ENCODE measurements around the gene KRR1.
"Not testable (repeated sequence)": the region's sequence is repeated elsewhere in the genome, so short reads cannot be mapped to it uniquely, and the experiment has no call there.

The KRR1 gene

DNA sequence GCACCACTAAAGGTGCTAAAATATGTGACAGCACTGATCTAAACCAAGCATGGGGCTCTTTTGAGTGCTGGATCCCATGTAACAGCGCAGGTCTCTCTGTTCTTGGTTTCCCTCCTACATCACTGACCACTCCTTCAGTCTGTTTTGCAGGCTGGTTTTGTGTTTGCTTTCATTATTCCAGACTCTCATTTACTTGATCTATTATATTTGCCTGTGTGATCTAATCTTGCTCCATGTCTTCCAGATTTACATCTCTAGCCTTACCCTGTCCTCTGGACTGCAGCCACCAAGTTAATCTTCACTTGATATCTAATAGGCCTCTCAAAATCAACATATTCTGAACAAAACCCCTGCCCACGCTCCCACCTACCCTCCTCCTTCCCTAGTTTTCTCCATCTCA lies 22.2 kb downstream of the KRR1 start:
- Histone ChIP-seq H3K4me1 (ENCODE audit: control insufficient read depth, insufficient read depth, low read length) (no peaks in the 10 kb centered on the region), H3K9me3 (ENCODE audit: control insufficient read depth, insufficient read depth, low read length) (no peaks in the 10 kb centered on the region), H3K36me3 (ENCODE audit: control insufficient read depth, insufficient read depth, low read length) (no peaks in the 10 kb centered on the region), H3K27ac (ENCODE audit: low read length) (no peak overlapping the region), H3K4me3 (ENCODE audit: low read length) (no peak overlapping the region), H3K27me3 (ENCODE audit: control insufficient read depth, insufficient read depth, low read length) (no peaks in the 10 kb centered on the region)
- DNase-seq (ENCODE audit: low read depth, low spot score), result no peak
- WGBS (ENCODE audit: insufficient coverage, insufficient read length), result no CpG with 5 or more reads among the region's 2 CpGs

GRCh38 chr12:75488553-75488952 lies 22.9 kb downstream of the KRR1 start:
- H3K4me3 ChIP-seq (ENCODE audit: low read length), result no peak overlapping the region
- DNase-seq (ENCODE audit: low read depth, low spot score), result peak; percentile 31
- no peaks in the 10 kb centered on the region for H3K4me1 ChIP-seq (ENCODE audit: control insufficient read depth, insufficient read depth, low read length)
- H3K9me3 ChIP-seq (ENCODE audit: control insufficient read depth, insufficient read depth, low read length), result no peaks in the 10 kb centered on the region
- H3K27ac ChIP-seq (ENCODE audit: low read length), result no peak overlapping the region
- H3K27me3 ChIP-seq (ENCODE audit: control insufficient read depth, insufficient read depth, low read length), result no peaks in the 10 kb centered on the region
- H3K36me3 ChIP-seq (ENCODE audit: control insufficient read depth, insufficient read depth, low read length), result no peaks in the 10 kb centered on the region

GRCh38 chr12:75487308-75487707 lies 24.1 kb downstream of the KRR1 start:
- no peaks in the 10 kb centered on the region for H3K27me3 ChIP-seq (ENCODE audit: control insufficient read depth, insufficient read depth, low read length)
- no peak for DNase-seq (ENCODE audit: low read depth, low spot score)
- no peaks in the 10 kb centered on the region for H3K36me3 ChIP-seq (ENCODE audit: control insufficient read depth, insufficient read depth, low read length)
- no peaks in the 10 kb centered on the region for H3K9me3 ChIP-seq (ENCODE audit: control insufficient read depth, insufficient read depth, low read length)
- no peak overlapping the region for H3K27ac ChIP-seq (ENCODE audit: low read length)
- WGBS (ENCODE audit: insufficient coverage, insufficient read length), result no CpG with 5 or more reads among the region's 4 CpGs
- H3K4me3 ChIP-seq (ENCODE audit: low read length), result no peak overlapping the region
- H3K4me1 ChIP-seq (ENCODE audit: control insufficient read depth, insufficient read depth, low read length), result no peaks in the 10 kb centered on the region

- H3K4me3 ChIP-seq (ENCODE audit: low read length); H3K27ac ChIP-seq (ENCODE audit: low read length); H3K27me3 ChIP-seq (ENCODE audit: control insufficient read depth, insufficient read depth, low read length); H3K9me3 ChIP-seq (ENCODE audit: control insufficient read depth, insufficient read depth, low read length); DNase-seq (ENCODE audit: low read depth, low spot score); H3K4me1 ChIP-seq (ENCODE audit: control insufficient read depth, insufficient read depth, low read length); H3K36me3 ChIP-seq (ENCODE audit: control insufficient read depth, insufficient read depth, low read length): not testable (repeated sequence)
- no CpG with 5 or more reads among the region's 2 CpGs for WGBS (ENCODE audit: insufficient coverage, insufficient read length)
Observed at GRCh38 chr12:75484450-75484849, 27.0 kb downstream of the KRR1 start.

DNA sequence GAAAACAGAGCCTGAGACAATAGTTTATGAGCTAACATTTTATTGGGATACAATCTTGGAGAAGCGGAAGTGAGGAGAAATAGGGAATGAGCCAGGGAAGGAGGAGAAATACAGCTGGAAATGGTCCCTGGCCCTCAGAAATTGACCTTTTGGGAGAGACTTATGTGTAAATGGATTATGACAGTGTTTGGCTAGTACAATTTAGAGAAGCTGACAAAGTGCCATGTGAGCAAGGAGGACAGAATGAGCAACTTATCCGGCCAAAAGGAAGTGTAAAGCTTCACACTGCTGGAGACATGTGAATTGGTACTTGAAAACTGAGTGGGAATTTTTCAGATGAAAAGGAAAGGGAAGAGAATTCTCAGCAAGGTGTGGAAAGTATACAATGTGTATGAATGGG lies 28.0 kb downstream of the KRR1 start:
- Histone ChIP-seq H3K9me3 (ENCODE audit: control insufficient read depth, insufficient read depth, low read length) (no peaks in the 10 kb centered on the region), H3K36me3 (ENCODE audit: control insufficient read depth, insufficient read depth, low read length) (no peaks in the 10 kb centered on the region), H3K27ac (ENCODE audit: low read length) (no peak overlapping the region), H3K27me3 (ENCODE audit: control insufficient read depth, insufficient read depth, low read length) (no peaks in the 10 kb centered on the region), H3K4me3 (ENCODE audit: low read length) (no peak overlapping the region), H3K4me1 (ENCODE audit: control insufficient read depth, insufficient read depth, low read length) (peaks cover 2% of the 10 kb centered on the region; the same call in 1 of the 2 replicates)
- no CpG with 5 or more reads among the region's 2 CpGs for WGBS (ENCODE audit: insufficient coverage, insufficient read length)
- no peak for DNase-seq (ENCODE audit: low read depth, low spot score)

- H3K27ac ChIP-seq (ENCODE audit: low read length), result no peak overlapping the region
- DNase-seq (ENCODE audit: low read depth, low spot score), result no peak
- no peaks in the 10 kb centered on the region for H3K9me3 ChIP-seq (ENCODE audit: control insufficient read depth, insufficient read depth, low read length)
- H3K4me3 ChIP-seq (ENCODE audit: low read length), result no peak overlapping the region
- H3K4me1 ChIP-seq (ENCODE audit: control insufficient read depth, insufficient read depth, low read length), result peaks cover 2% of the 10 kb centered on the region; the same call in 1 of the 2 replicates
- no CpG with 5 or more reads among the region's 4 CpGs for WGBS (ENCODE audit: insufficient coverage, insufficient read length)
- no peaks in the 10 kb centered on the region for H3K36me3 ChIP-seq (ENCODE audit: control insufficient read depth, insufficient read depth, low read length)
- no peaks in the 10 kb centered on the region for H3K27me3 ChIP-seq (ENCODE audit: control insufficient read depth, insufficient read depth, low read length)
Observed at GRCh38 chr12:75482646-75483045, 28.8 kb downstream of the KRR1 start.

GRCh38 chr12:75481774-75482173 lies 29.6 kb downstream of the KRR1 start:
- Histone ChIP-seq H3K9me3 (ENCODE audit: control insufficient read depth, insufficient read depth, low read length) (no peaks in the 10 kb centered on the region), H3K36me3 (ENCODE audit: control insufficient read depth, insufficient read depth, low read length) (no peaks in the 10 kb centered on the region), H3K4me3 (ENCODE audit: low read length) (no peak overlapping the region), H3K27me3 (ENCODE audit: control insufficient read depth, insufficient read depth, low read length) (no peaks in the 10 kb centered on the region), H3K27ac (ENCODE audit: low read length) (no peak overlapping the region), H3K4me1 (ENCODE audit: control insufficient read depth, insufficient read depth, low read length) (peaks cover 2% of the 10 kb centered on the region; the same call in 1 of the 2 replicates)
- DNase-seq (ENCODE audit: low read depth, low spot score), result no peak
- no CpG with 5 or more reads among the region's 4 CpGs for WGBS (ENCODE audit: insufficient coverage, insufficient read length)

DNA sequence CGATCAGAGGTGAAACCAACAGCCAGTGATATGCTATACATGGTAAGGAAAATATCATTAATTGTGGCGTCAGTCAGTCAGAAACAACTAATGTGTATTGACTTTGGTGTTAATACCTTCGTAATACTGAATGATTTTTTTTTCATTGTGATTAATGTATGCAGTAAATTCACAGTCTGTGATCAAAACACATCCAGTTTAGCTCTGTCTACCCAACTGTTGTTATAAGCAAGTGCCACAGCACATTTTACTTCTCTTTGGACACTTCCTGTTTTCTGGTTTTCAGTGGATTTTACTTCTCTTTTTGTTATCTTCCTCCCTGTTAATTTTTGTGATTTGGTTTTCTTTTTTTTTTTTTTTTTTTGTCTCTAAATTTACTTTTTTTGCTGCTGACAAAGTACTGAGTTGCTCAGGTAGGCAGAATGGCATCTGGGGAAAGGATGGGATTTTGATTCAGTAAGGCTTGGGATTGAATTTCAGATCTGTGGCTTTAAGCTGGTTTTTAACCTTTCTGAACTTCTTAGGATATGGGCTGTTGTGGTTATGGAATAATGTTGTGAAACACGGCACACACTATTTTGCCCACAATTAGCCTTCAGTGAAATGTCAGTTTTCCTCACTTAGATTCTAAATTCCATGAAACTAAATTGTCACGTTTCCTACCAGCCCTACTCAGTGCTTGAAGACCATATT lies 30.2 kb downstream of the KRR1 start:
- no peak for DNase-seq (ENCODE audit: low read depth, low spot score)
- Histone ChIP-seq H3K36me3 (ENCODE audit: control insufficient read depth, insufficient read depth, low read length) (no peaks in the 10 kb centered on the region), H3K4me3 (ENCODE audit: low read length) (no peak overlapping the region), H3K27ac (ENCODE audit: low read length) (no peak overlapping the region), H3K9me3 (ENCODE audit: control insufficient read depth, insufficient read depth, low read length) (no peaks in the 10 kb centered on the region), H3K4me1 (ENCODE audit: control insufficient read depth, insufficient read depth, low read length) (peaks cover 2% of the 10 kb centered on the region; the same call in 1 of the 2 replicates), H3K27me3 (ENCODE audit: control insufficient read depth, insufficient read depth, low read length) (no peaks in the 10 kb centered on the region)
- no CpG with 5 or more reads among the region's 5 CpGs for WGBS (ENCODE audit: insufficient coverage, insufficient read length)

DNA sequence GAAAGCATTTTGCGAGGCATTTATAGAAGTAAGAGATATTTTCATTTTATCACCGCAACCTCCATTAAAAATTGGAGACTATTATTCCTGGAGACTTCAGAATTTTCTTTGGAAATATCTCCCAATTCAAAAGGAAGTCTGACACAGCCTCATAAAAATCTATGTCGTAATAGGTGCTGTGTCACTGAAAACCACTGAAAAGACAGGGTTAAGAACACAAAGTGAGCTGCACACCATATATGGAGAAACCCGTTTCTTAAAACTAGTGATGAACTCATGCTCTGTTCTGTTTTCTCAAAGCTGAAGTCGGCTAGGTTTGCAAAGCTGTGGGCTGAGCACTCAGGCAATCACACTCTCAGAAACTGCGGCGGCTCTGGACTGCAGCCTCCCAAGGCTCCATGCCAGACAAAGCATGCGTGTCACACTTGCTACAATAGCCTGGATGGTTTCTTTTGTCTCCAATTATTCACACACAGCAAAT lies 30.9 kb downstream of the KRR1 start, which contains the start of gene GLIPR1:
TSS of gene GLIPR1 (plus strand) at position 287 of the 481 bp plus-strand sequence. CDS start at position 413, 126 bp downstream.
- H3K27ac ChIP-seq (ENCODE audit: low read length), result no peak within 1 kb of the TSS
- H3K36me3 ChIP-seq (ENCODE audit: control insufficient read depth, insufficient read depth, low read length), result no peaks in the 10 kb centered on the region
- peaks cover 2% of the 10 kb centered on the region; the same call in 1 of the 2 replicates for H3K4me1 ChIP-seq (ENCODE audit: control insufficient read depth, insufficient read depth, low read length)
- WGBS (ENCODE audit: insufficient coverage, insufficient read length), result no CpG with 5 or more reads among the region's 8 CpGs
- H3K4me3 ChIP-seq (ENCODE audit: low read length), result no peak within 1 kb of the TSS
- DNase-seq (ENCODE audit: low read depth, low spot score), result no peak
- no peaks in the 10 kb centered on the region for H3K27me3 ChIP-seq (ENCODE audit: control insufficient read depth, insufficient read depth, low read length)
- H3K9me3 ChIP-seq (ENCODE audit: control insufficient read depth, insufficient read depth, low read length), result no peaks in the 10 kb centered on the region

DNA sequence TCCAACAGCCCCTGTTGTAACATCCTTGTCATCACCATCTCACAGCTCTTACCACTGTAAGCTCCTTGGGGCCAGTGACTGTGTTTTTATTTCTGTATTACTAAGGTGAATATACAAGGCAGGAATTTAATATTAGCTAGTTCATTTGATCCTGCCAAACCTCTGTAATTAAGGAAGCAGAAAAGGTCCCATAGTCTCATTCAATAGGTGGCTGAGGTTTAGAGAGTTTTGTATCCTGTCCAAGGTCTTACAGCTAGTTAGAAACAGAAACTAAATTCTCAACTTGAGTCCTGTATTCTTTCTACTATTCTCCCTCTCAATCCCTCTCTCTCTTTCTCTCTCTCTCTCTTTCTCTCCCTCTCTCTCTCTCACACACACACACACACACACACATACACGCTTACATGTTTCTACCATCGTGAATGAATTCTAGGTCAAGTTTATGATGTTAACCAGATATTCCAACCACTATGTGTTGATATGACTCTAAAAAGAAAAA lies 31.4 kb downstream of the KRR1 start:
- Histone ChIP-seq H3K27ac (ENCODE audit: low read length) (no peak overlapping the region), H3K4me3 (ENCODE audit: low read length) (no peak overlapping the region)

More for the DNA sequence above, 31.4 kb downstream of the KRR1 start:
- H3K27me3 ChIP-seq (ENCODE audit: control insufficient read depth, insufficient read depth, low read length), result no peaks in the 10 kb centered on the region
- no CpG with 5 or more reads among the region's 2 CpGs for WGBS (ENCODE audit: insufficient coverage, insufficient read length)
- no peak for DNase-seq (ENCODE audit: low read depth, low spot score)
- H3K9me3 ChIP-seq (ENCODE audit: control insufficient read depth, insufficient read depth, low read length), result no peaks in the 10 kb centered on the region
- no peaks in the 10 kb centered on the region for H3K36me3 ChIP-seq (ENCODE audit: control insufficient read depth, insufficient read depth, low read length)
- peaks cover 2% of the 10 kb centered on the region; the same call in 1 of the 2 replicates for H3K4me1 ChIP-seq (ENCODE audit: control insufficient read depth, insufficient read depth, low read length)
